Lower leg skin (tissue), 3 donors: Measurements from ENCODE around the gene GALNS.

Experiments
- CTCF ChIP-seq, 3 donors: fragments of 450-650 bp; IDR thresholded peaks; one replicate each; pipeline ENCODE4 v1.5.1; 2016; ENCODE audit warnings: antibody characterized with exemption in 3 of 3, mild to moderate bottlenecking in 3 of 3, moderate library complexity in 2 of 3
- POLR2A ChIP-seq, 2 donors: fragments of 450-650 bp; IDR thresholded peaks; one replicate each; pipeline ENCODE4 v1.6.1; 2016 to 2017; ENCODE audit warnings: antibody characterized with exemption in 2 of 2, mild to moderate bottlenecking in 1 of 2, moderate library complexity in 1 of 2

- TF ChIP-seq POLR2A (IDR thresholded peaks at IDR 0.05) (no peak), CTCF (IDR thresholded peaks at IDR 0.05) (no peak)
Measured at GRCh38 chr16:88865742-88866141, 9.0 kb upstream of the GALNS start.
